Heart left ventricle (tissue), 16 donors: ENCODE results near the gene DUSP18. TPM values are rescaled to one million over a fixed set of nuclear protein-coding genes. Genes with fewer than 3 reads are reported as not detected.

Experiments
- ATAC-seq, 4 donors: fragments of 200-7000 bp; cut with Tn5 transposase; one replicate each; pipeline ENCODE4 v1.9.1; 2020 to 2022; ENCODE audit warnings: moderate library complexity in 4 of 4, mild to moderate bottlenecking in 3 of 4, moderate number of reproducible peaks in 1 of 4
- DNase-seq, 5 donors: peaks; one replicate each; pipeline ENCODE4 v3.0.0-alpha.2; 2020
- H3K27ac ChIP-seq, 12 donors: fragments of 200-600 bp; sonication (generic) in 4 of 12; one replicate each; pipeline versions ENCODE4 v1.5.0 to v1.8.0; 2016 to 2022; ENCODE audit warnings: mild to moderate bottlenecking in 2 of 12
- H3K27me3 ChIP-seq, 9 donors: fragments of 200-600 bp; sonication (generic) in 2 of 9; one replicate each; pipeline versions ENCODE4 v1.5.1 to v1.8.0; 2016 to 2022; ENCODE audit warnings: mild to moderate bottlenecking in 3 of 9
- H3K36me3 ChIP-seq, 9 donors: fragments of 200-600 bp; sonication (generic) in 2 of 9; one replicate each; pipeline versions ENCODE4 v1.5.0 to v1.8.0; 2018 to 2022; ENCODE audit warnings: mild to moderate bottlenecking in 2 of 9
- H3K4me1 ChIP-seq, 12 donors: fragments of 200-600 bp; sonication (generic) in 4 of 12; one replicate each; pipeline versions ENCODE4 v1.5.0 to v1.8.0; 2016 to 2022; ENCODE audit warnings: mild to moderate bottlenecking in 3 of 12
- H3K4me3 ChIP-seq, 12 donors: fragments of 200-600 bp; sonication (generic) in 4 of 12; one replicate each; pipeline versions ENCODE4 v1.5.0 to v1.8.0; 2017 to 2022; ENCODE audit warnings: mild to moderate bottlenecking in 9 of 12, moderate library complexity in 4 of 12
- H3K9me3 ChIP-seq, 12 donors: fragments of 200-600 bp; sonication (generic) in 4 of 12; one replicate each; pipeline versions ENCODE4 v1.5.0 to v1.8.0; 2016 to 2022; ENCODE audit warnings: mild to moderate bottlenecking in 1 of 12
- CTCF ChIP-seq, 12 donors: fragments of 200-600 bp; sonication (generic) in 4 of 12; IDR thresholded peaks; one replicate each; pipeline versions ENCODE4 v1.5.0 to v1.8.0; 2018 to 2022; ENCODE audit warnings: antibody characterized with exemption in 12 of 12, mild to moderate bottlenecking in 5 of 12
- POLR2A ChIP-seq, 2 donors: fragments of 450-650 bp; IDR thresholded peaks; one replicate each; pipeline ENCODE4 v1.6.1; 2017; ENCODE audit warnings: antibody characterized with exemption in 2 of 2, mild to moderate bottlenecking in 2 of 2, moderate library complexity in 2 of 2
- WGBS, 4 donors: extraction: QIAGEN DNeasy Blood & Tissue Kit in 2 of 4; methylation state at CpG; one replicate each; pipeline versions ENCODE4 v1.1.5 to v1.1.7; 2013 to 2018; 5-methylcytosine and 5-hydroxymethylcytosine counted together
- intact Hi-C, 10 donors: fragments of 100-400 bp; cut with DNase I; formaldehyde crosslinking; loops; one replicate each; pipeline versions ENCODE4 v1.11.1 to v1.14.2; 2022
- polyA plus RNA-seq, 2 donors: library from polyadenylated mRNA; stranded (reverse); fragments of 200-250 nt; gene quantifications; one replicate each; pipeline ENCODE4 v1.2.3, GENCODE V29; 2013
- total RNA-seq, 9 donors: library from RNA; depleted of rRNA in 2 of 9; stranded (reverse); fragments of >200 nt in 2 of 9; fragmentation: NEBNext Ultra II Directional in 3 of 9; extraction: Animal tissue kit (Norgen Biotek cat#: 25700) in 3 of 9; gene quantifications; one replicate each; pipeline versions ENCODE4 v1.1.0 to v1.2.4, GENCODE V29; 2016 to 2023
- donor health status: ischemic (EF 13 %, LVEDD 7.1; RV severe dilation, severe dysfunction).
- donor health status: healthy with polysubstance abuse.
- donor health status: DM: no; HTN: yes; CAD: no.
- donor health status: DM: no; HTN: no; CAD: no.
- donor health status: ischemic (EF 25% LVEDD 6.9; RV normal size, moderate dysfunction).
- donor health status: ischemic (EF 25% LVEDD 5.7; RV mildly dilated, moderate dysfunction).
- donor health status: healthy.
- donor health status: DM: yes; HTN: yes; CAD: no.
- donor health status: ischemic (EF 35%, LVEDD 5.7; RV mildly dilated, moderate dysfunction).
- donor health status: nonischemic (EF 11% LVEDD 7.7; RV severe dilation, severe dysfunction).
- donor health status: DM: yes; HTN: yes; CAD: no.
- donor health status: PGD.
- donor health status: ischemic (EF 29% LVEDD 5.4; RV normal size, mild dysfunction).
- donor health status: nonischemic (EF 23%, LVEDD 6.1; RV moderate dilation, normal function).

Gene DUSP18
- total and polyA plus RNA-seq, 11 donors: 1.6 to 6.1 (median 3.1) TPM

DNA sequence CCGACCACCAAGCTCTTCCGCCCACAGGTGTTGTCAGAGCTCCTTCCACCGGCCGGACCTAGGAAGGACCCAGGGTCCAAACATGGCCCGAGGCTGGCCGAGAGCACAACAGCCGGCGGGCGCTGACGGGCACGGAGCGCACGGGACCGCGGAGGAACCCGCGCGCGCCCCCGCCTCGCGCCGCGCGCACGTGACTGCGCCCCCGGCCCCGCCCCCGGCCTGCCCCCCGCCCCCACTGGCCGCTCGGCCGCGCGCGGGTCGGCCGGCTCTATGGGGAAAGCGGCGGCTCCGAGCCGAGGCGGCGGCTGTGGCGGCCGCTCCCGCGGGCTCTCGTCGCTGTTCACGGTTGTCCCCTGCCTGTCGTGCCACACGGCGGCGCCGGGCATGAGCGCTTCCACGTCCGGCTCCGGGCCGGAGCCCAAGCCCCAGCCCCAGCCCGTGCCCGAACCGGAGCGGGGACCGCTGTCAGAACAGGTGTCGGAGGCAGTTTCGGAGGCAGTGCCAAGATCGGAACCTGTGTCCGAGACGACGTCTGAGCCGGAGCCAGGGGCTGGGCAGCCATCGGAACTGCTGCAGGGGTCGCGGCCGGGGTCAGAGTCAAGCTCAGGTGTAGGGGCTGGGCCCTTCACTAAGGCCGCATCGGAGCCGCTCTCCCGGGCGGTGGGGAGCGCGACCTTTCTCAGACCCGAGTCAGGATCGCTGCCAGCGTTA lies 27.1 kb upstream of the DUSP18 start, which contains the start of gene OSBP2:
Gene OSBP2, plus strand, starts transcription at position 235 of the 711 bp plus-strand sequence. Its CDS starts 36 bp downstream, at position 271.
- DNase-seq (peak in 4 of 5 donors; percentile 22 to 64 (median 42)), ATAC-seq (peak; percentile 56 to 82 (median 66))
- H3K4me1 ChIP-seq: peaks cover 0 to 17% (median 8%) of the 10 kb centered on the region in 12 donors
- WGBS, 4 donors: 1 to 6% (median 2%) methylated on average over 18 to 88 of the region's 88 CpGs
- no peaks in the 10 kb centered on the region for H3K9me3 ChIP-seq
- H3K27me3 ChIP-seq: peaks cover 0 to 20% (median 0%) of the 10 kb centered on the region in 9 donors
- peak within 1 kb of the TSS in 9 of 12 donors; percentile 25 to 75 (median 53) for H3K27ac ChIP-seq
- intact Hi-C loops: loop anchor here in 1 of 10 donors (2.0 kb wide), 1 partner anchor 60 kb away; the partner anchor contains the start of gene SLC35E4
- no peak for TF ChIP-seq POLR2A (IDR thresholded peaks at IDR 0.05)
- peak in 1 of 12 donors; percentile 9 for TF ChIP-seq CTCF (IDR thresholded peaks at IDR 0.05)
- H3K4me3 ChIP-seq: peak within 1 kb of the TSS; percentile 39 to 84 (median 66)
- H3K36me3 ChIP-seq: no peaks in the 10 kb centered on the region

- DNase-seq (peak; percentile 31 to 67 (median 45)), ATAC-seq (peak in 3 of 4 donors; percentile 48 to 77 (median 70))
- peaks cover 0 to 17% (median 8%) of the 10 kb centered on the region in 12 donors for H3K4me1 ChIP-seq
- TF ChIP-seq CTCF (IDR thresholded peaks at IDR 0.05) (peak in 1 of 12 donors; percentile 1), POLR2A (IDR thresholded peaks at IDR 0.05) (no peak)
- WGBS, 4 donors: 1 to 6% (median 1%) methylated on average over 19 to 37 of the region's 38 CpGs
- no peaks in the 10 kb centered on the region for H3K9me3 ChIP-seq
- intact Hi-C loops: loop anchor here in 1 of 10 donors (2.0 kb wide), 1 partner anchor 59 kb away; the partner anchor contains the start of gene SLC35E4
- no peaks in the 10 kb centered on the region for H3K36me3 ChIP-seq
- peak overlapping the region in 9 of 12 donors; percentile 25 to 75 (median 53) for H3K27ac ChIP-seq
- peaks cover 0 to 20% (median 0%) of the 10 kb centered on the region in 9 donors for H3K27me3 ChIP-seq
- H3K4me3 ChIP-seq: peak overlapping the region; percentile 33 to 72 (median 59)
Observed at GRCh38 chr22:30694171-30694639, 26.5 kb upstream of the DUSP18 start.

GRCh38 chr22:30691204-30691603 lies 23.5 kb upstream of the DUSP18 start:
- H3K9me3 ChIP-seq: no peaks in the 10 kb centered on the region
- no peak for DNase-seq
- ATAC-seq: no peak
- no peak overlapping the region for H3K27ac ChIP-seq
- 60 to 75% (median 69%) methylated on average over 1 of the region's 1 CpG for WGBS, 4 donors
- peaks cover 0 to 17% (median 8%) of the 10 kb centered on the region in 12 donors for H3K4me1 ChIP-seq
- no peak for TF ChIP-seq CTCF (IDR thresholded peaks at IDR 0.05)
- TF ChIP-seq POLR2A (IDR thresholded peaks at IDR 0.05): no peak
- intact Hi-C loops: no loop called here
- H3K36me3 ChIP-seq: no peaks in the 10 kb centered on the region
- peaks cover 0 to 20% (median 0%) of the 10 kb centered on the region in 9 donors for H3K27me3 ChIP-seq
- no peak overlapping the region for H3K4me3 ChIP-seq

GRCh38 chr22:30689622-30690021 lies 21.9 kb upstream of the DUSP18 start:
- WGBS, 4 donors: 54 to 69% (median 64%) methylated on average over 1 of the region's 1 CpG
- Histone ChIP-seq H3K4me3 (no peak overlapping the region), H3K27me3 (peaks cover 0 to 11% (median 0%) of the 10 kb centered on the region in 9 donors), H3K4me1 (peaks cover 0 to 7% (median 4%) of the 10 kb centered on the region in 12 donors), H3K27ac (no peak overlapping the region), H3K36me3 (no peaks in the 10 kb centered on the region), H3K9me3 (no peaks in the 10 kb centered on the region)
- no peak for TF ChIP-seq POLR2A (IDR thresholded peaks at IDR 0.05)
- TF ChIP-seq CTCF (IDR thresholded peaks at IDR 0.05): no peak
- no peak for DNase-seq
- intact Hi-C loops: no loop called here
- no peak for ATAC-seq
